GM18861 (cell line): ENCODE results near the gene MAPK6.
"Not testable (repeated sequence)": the region's sequence is repeated elsewhere in the genome, so short reads cannot be mapped to it uniquely, and the experiment has no call there.

Experiments
- ATAC-seq: cut with Tn5 transposase; IDR thresholded peaks from one replicate; pipeline ENCODE4 v1.9.1; 2021; ENCODE audit not compliant: unreplicated experiment

Gene MAPK6

GRCh38 chr15:52078876-52079700 is 60.1 kb downstream of the MAPK6 start:
- ATAC-seq = no peak

DNA sequence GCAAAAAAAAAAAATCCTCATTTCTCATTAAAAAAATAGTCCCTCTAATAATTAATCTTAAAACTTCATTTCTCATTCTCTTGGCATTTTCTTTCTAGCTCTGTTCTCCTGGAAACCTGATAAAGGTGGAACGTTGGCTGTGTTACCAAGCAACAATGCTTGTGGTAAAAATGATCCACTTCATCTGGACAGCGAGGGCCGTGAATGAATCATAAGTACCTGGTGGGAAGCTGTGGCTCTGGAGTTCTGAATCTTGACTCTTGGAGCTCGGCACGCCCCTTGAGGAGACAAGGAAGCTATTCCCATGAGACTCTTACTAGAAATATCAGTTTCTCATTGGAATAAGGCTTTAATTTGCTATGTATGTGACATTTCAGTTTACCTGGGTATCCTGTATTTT is 61.0 kb downstream of the MAPK6 start:
- no peak for ATAC-seq

GRCh38 chr15:52080706-52081392 is 61.8 kb downstream of the MAPK6 start:
- no peak for ATAC-seq

- peak; percentile 64 for ATAC-seq
Measured at GRCh38 chr15:52082197-52083036, 63.4 kb downstream of the MAPK6 start.

GRCh38 chr15:52083037-52083359 is 64.0 kb downstream of the MAPK6 start:
- ATAC-seq = not testable (repeated sequence)

DNA sequence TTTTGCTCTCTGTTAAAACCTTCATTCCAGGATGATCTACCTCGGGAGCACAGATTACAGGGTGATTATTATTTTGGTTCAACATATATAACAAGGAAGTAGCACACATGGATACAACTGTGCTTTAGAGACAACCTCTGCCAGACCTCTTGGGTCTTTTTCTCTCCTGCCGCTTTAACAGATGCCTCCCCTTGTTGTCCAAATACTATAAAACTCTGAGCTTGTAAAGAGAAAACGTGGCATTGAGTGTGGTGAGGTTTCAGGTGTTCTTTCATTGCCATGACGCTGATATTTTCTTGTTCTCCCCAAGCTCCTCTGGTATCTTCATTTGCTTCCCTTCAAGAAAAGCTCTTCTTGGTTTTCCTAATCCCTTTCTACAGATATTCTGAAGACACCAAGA is 64.6 kb downstream of the MAPK6 start:
- ATAC-seq = no peak

DNA sequence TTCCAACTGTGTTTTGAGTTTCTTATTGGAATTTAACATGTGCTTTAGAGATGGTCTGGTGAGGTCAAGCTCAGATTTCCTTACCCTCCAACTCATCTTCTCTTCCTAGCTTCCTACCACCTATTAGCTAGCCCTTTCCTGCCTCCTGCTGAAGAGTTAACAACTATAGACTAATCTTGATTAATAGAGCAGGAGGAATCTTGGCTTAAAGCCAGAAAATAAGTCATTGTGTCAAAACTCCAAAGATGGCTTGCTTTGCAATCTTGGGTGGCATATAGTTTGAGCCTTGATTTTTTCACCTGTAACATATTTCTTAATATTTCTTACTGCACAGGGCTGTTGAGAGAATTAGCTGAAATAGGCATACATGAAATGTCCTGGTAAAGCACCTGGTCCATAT is 66.3 kb downstream of the MAPK6 start:
- ATAC-seq = no peak

DNA sequence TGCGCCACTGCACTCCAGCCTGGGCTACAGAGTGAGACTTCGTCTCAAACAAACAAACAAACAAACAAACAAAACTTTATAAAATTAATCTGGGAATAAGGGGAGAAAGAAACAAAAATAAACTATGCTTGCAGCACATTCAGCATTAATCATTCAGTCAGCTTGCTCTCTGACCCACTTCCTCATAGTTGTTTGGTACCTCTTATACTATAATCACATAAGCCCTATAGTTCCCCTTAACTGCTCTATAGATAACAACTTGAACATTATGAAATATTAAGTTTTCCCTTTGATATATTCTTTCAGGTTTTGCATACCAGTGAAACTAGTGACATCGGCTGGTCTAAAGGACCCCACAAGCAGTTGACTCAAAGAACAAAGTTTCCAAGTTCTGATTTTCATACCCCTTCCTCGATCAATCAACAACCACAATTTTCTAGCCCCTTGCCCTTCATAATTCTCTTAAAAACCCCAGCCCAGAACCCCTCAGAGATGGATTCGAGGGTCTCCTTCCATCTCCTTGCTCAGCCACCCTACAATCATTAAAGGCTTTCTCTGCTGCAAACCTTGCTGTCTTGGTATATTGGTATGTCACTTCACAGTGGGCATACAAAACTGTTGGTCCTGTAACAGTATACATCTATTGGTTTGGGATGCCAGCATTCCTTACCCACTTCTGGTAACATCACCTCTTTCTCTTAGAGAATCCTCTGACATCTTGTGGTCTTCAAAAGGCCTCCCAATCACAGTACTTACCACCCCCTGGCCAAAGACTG is 67.2 kb downstream of the MAPK6 start:
- ATAC-seq = no peak

DNA sequence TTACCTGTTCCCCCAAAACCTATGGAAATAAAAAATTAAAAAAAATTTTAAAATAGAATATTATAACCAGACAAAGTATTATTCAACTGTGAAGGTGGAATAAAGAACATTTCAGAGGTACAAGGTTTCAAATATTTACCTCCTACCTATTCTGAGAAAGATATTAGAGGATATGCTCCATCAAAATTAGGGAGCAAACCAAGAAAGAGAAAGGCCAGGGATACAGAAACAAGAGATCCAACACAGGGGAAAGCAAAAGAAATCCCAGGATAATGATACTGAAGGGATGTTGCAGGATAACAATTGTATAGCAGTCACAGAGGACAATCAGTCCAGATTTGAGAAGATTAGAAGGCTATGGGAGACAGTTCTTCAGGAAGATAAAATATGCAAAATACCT is 71.2 kb downstream of the MAPK6 start:
- no peak for ATAC-seq

- ATAC-seq = no peak
Measured at GRCh38 chr15:52093167-52093538, 74.1 kb downstream of the MAPK6 start.

GRCh38 chr15:52093539-52094510 is 74.8 kb downstream of the MAPK6 start:
- ATAC-seq = no peak

- ATAC-seq = no peak
Measured at GRCh38 chr15:52094811-52095584, 76.0 kb downstream of the MAPK6 start.

DNA sequence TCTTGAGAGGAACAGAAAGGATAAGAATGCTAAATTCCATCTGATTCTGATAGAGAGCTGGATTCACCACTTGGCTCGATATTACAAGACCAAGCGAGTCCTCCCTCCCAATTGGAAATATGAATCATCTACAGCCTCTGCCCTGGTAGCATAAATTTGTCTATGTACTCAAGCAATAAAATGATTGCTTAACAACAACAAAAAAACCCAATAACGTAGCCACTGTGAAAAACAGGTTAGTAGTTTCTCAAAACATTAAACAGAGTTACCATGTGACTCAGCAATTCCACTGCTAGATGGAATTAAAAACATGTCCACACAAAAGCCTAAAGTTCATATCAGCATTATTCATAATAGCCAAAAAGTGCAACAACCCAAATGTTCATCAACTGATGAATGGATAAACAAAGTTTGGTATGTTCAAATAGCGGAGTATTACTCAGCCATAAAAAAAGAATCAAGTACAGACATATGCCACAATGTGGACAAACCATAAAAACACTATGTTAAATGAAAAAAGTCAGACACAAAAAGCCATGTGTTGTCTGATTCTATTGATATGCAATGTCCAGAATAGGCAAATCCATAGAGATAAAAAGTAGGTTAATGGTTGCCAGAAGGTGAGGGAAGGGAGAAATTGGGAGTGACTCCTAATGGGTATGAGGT is 76.7 kb downstream of the MAPK6 start:
- no peak for ATAC-seq

DNA sequence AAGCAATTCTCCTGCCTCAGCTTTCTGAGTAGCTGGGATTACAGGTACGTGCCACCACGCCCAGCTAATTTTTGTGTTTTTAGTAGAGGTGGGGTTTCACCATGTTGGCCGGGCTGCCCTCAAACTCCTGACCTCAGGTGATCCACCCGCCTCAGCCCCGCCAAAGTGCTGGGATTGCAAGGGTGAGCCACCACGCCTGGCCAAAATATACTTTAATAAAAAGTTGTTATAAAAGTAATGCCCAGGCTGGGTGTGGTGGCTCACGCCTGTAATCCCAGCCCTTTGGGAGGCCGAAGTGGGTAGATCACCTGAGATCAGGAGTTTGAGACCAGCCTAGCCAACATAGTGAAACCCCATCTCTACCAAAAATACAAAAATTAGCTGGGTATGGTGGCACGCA is 77.5 kb downstream of the MAPK6 start:
- ATAC-seq = not testable (repeated sequence)

GRCh38 chr15:52097180-52097579 is 78.2 kb downstream of the MAPK6 start:
- ATAC-seq = no peak

GRCh38 chr15:52098323-52098722 is 79.3 kb downstream of the MAPK6 start:
- ATAC-seq = no peak

GRCh38 chr15:52099651-52100272 is 80.7 kb downstream of the MAPK6 start:
- no peak for ATAC-seq

- ATAC-seq = no peak
Measured at GRCh38 chr15:52100807-52101442, 81.9 kb downstream of the MAPK6 start.
